H1 (cell line): ENCODE results near the gene PRR23E. TPM values are rescaled to one million over a fixed set of nuclear protein-coding genes. Genes with fewer than 3 reads are reported as not detected.

Experiments used
- CTCF ChIA-PET: fragments of 300-600 bp; sonication (Branson Sonifier 250); formaldehyde crosslinking; loops from one replicate; lab custom pipeline; 2021; ENCODE audit not compliant: partially characterized antibody; lab: Charles Lee
- POLR2A ChIA-PET: fragments of 300-600 bp; sonication (Branson Sonifier 250); formaldehyde crosslinking; loops from one replicate; lab custom pipeline; 2021; ENCODE audit warnings: inconsistent platforms; ENCODE audit not compliant: partially characterized antibody; lab: Charles Lee
- DNase-seq, 2 experiments: peaks; one replicate each; pipeline versions ENCODE4 v3.0.0 to v3.0.0-alpha.2; 2010 to 2022; ENCODE audit warnings: low spot score in 2 of 2, low read depth in 1 of 2, mixed read lengths in 1 of 2
- FAIRE-seq: peaks from 2 replicates; lab custom pipeline; 2011; peaks lifted over from hg19 to GRCh38; lab: Jason Lieb, UNC
- H2AFZ ChIP-seq: 2 replicates; pipeline ENCODE4 v1.8.1; 2012; ENCODE audit warnings: low read length, inconsistent platforms
- H2AK5ac ChIP-seq: 2 replicates; pipeline ENCODE4 v1.6.1; 2013; ENCODE audit warnings: low read depth, low read length
- H2BK120ac ChIP-seq: replicated peaks from 2 replicates; pipeline ENCODE3; 2013; ENCODE audit warnings: low read depth, low read length, inconsistent platforms
- H2BK12ac ChIP-seq: 2 replicates; pipeline ENCODE4 v1.6.1; 2013; ENCODE audit warnings: low read depth, low read length
- H2BK15ac ChIP-seq: 2 replicates; pipeline ENCODE4 v1.6.1; 2013; ENCODE audit warnings: low read length
- H2BK20ac ChIP-seq: 2 replicates; pipeline ENCODE4 v1.6.1; 2013; ENCODE audit warnings: low read length
- H2BK5ac ChIP-seq: 2 replicates; pipeline ENCODE4 v1.6.1; 2013; ENCODE audit warnings: low read depth, low read length
- H3K14ac ChIP-seq: 2 replicates; pipeline ENCODE4 v1.6.1; 2013; ENCODE audit warnings: inconsistent platforms; ENCODE audit not compliant: insufficient read length
- H3K18ac ChIP-seq: 2 replicates; pipeline ENCODE4 v1.6.1; 2013; ENCODE audit warnings: low read length; ENCODE audit errors: extremely low read depth
- H3K23ac ChIP-seq: 2 replicates; pipeline ENCODE4 v1.6.1; 2013; ENCODE audit warnings: inconsistent platforms; ENCODE audit not compliant: insufficient read length
- H3K23me2 ChIP-seq: 2 replicates; pipeline ENCODE4 v1.6.1; 2013; ENCODE audit warnings: low read depth, low read length
- H3K27ac ChIP-seq: 2 replicates; pipeline ENCODE4 v1.6.1; 2011; ENCODE audit warnings: low read depth, low read length, inconsistent platforms
- H3K27me3 ChIP-seq, 4 experiments: replicated peaks in 1 of 4; 1 replicate in 1 of 4; 2 replicates in 3 of 4; pipeline versions ENCODE4 v1.6.1 to v1.8.1; 2011 to 2013; ENCODE audit warnings: low read length in 3 of 4, mild to moderate bottlenecking in 3 of 4, inconsistent platforms in 2 of 4, mixed read lengths in 2 of 4, moderate library complexity in 1 of 4; ENCODE audit not compliant: control insufficient read depth in 3 of 4, insufficient read depth in 3 of 4; ENCODE audit errors: extremely low read depth in 1 of 4
- H3K36me3 ChIP-seq, 4 experiments: 2 replicates each; pipeline versions ENCODE4 v1.6.1 to v1.8.1; 2011 to 2013; ENCODE audit warnings: mild to moderate bottlenecking in 4 of 4, low read length in 3 of 4, moderate library complexity in 2 of 4, control low read depth in 1 of 4, inconsistent platforms in 1 of 4; ENCODE audit not compliant: insufficient read depth in 4 of 4, control insufficient read depth in 2 of 4
- H3K4ac ChIP-seq: replicated peaks from 2 replicates; pipeline ENCODE3; 2013; ENCODE audit warnings: low read length, low read depth, mixed read lengths, inconsistent platforms; ENCODE audit not compliant: insufficient read length
- H3K4me1 ChIP-seq, 4 experiments: replicated peaks in 1 of 4; 1 replicate in 1 of 4; 2 replicates in 3 of 4; pipeline versions ENCODE4 v1.6.1 to v1.8.1; 2011 to 2013; ENCODE audit warnings: low read length in 3 of 4, inconsistent platforms in 2 of 4, mixed read lengths in 1 of 4; ENCODE audit not compliant: insufficient read depth in 4 of 4, control insufficient read depth in 3 of 4
- H3K4me2 ChIP-seq, 2 experiments: 2 replicates each; pipeline versions ENCODE4 v1.6.1 to v1.8.1; 2011 to 2013; ENCODE audit warnings: low read depth in 2 of 2, low read length in 2 of 2, control low read depth in 1 of 2, inconsistent platforms in 1 of 2, mild to moderate bottlenecking in 1 of 2; ENCODE audit not compliant: insufficient read depth in 1 of 2
- H3K4me3 ChIP-seq, 4 experiments: fragments of 200-600, 300-600 bp in 1 of 4; sonication (generic), shearing (Covaris generic), sonication (Bioruptor Twin) in 1 of 4; 2 replicates each; pipeline versions ENCODE4 v1.5.1 to v1.8.1; 2011 to 2016; ENCODE audit warnings: low read length in 4 of 4, low read depth in 3 of 4, control low read depth in 2 of 4, inconsistent platforms in 2 of 4, mild to moderate bottlenecking in 2 of 4, mixed read lengths in 1 of 4, moderate library complexity in 1 of 4; ENCODE audit not compliant: insufficient read depth in 2 of 4; ENCODE audit errors: extremely low read depth in 1 of 4
- H3K56ac ChIP-seq: replicated peaks from 2 replicates; pipeline ENCODE3; 2013; ENCODE audit warnings: low read depth, mild to moderate bottlenecking, mixed read lengths, low read length, inconsistent platforms; ENCODE audit not compliant: insufficient read length
- H3K79me1 ChIP-seq: 2 replicates; pipeline ENCODE4 v1.6.1; 2013; ENCODE audit warnings: low read depth, low read length, control low read depth
- H3K79me2 ChIP-seq, 2 experiments: 2 replicates each; pipeline versions ENCODE4 v1.6.1 to v1.8.1; 2012 to 2013; ENCODE audit warnings: low read length in 2 of 2, mild to moderate bottlenecking in 2 of 2, inconsistent platforms in 1 of 2; ENCODE audit not compliant: insufficient read depth in 2 of 2, control insufficient read depth in 1 of 2
- H3K9ac ChIP-seq, 4 experiments: replicated peaks in 1 of 4; 1 replicate in 1 of 4; 2 replicates in 3 of 4; pipeline versions ENCODE4 v1.6.1 to v1.8.1; 2011 to 2013; ENCODE audit warnings: low read depth in 3 of 4, low read length in 3 of 4, control low read depth in 2 of 4, mild to moderate bottlenecking in 2 of 4, moderate library complexity in 2 of 4, inconsistent platforms in 1 of 4; ENCODE audit errors: extremely low read depth in 1 of 4
- H3K9me3 ChIP-seq, 2 experiments: 2 replicates each; pipeline versions ENCODE4 v1.6.1 to v1.8.1; 2012 to 2013; ENCODE audit warnings: mild to moderate bottlenecking in 2 of 2, moderate library complexity in 2 of 2, control low read depth in 1 of 2, inconsistent platforms in 1 of 2, low read depth in 1 of 2, low read length in 1 of 2, mixed read lengths in 1 of 2; ENCODE audit not compliant: insufficient read depth in 2 of 2
- H4K20me1 ChIP-seq, 2 experiments: replicated peaks in 1 of 2; 2 replicates each; pipeline versions ENCODE3 to v1.8.1; 2011 to 2013; ENCODE audit warnings: inconsistent platforms in 2 of 2, low read length in 2 of 2, mild to moderate bottlenecking in 1 of 2; ENCODE audit not compliant: insufficient read depth in 2 of 2, control insufficient read depth in 1 of 2
- H4K5ac ChIP-seq: 2 replicates; pipeline ENCODE4 v1.6.1; 2013; ENCODE audit warnings: low read length, low read depth, mixed read lengths, inconsistent platforms; ENCODE audit not compliant: insufficient read length
- H4K8ac ChIP-seq: 2 replicates; pipeline ENCODE4 v1.8.0; 2013; ENCODE audit warnings: mild to moderate bottlenecking, moderate library complexity, low read length, inconsistent platforms; ENCODE audit not compliant: insufficient read depth; ENCODE audit errors: extremely low read depth
- H4K91ac ChIP-seq: replicated peaks from 2 replicates; pipeline ENCODE3; 2013; ENCODE audit warnings: low read length, mixed read lengths, inconsistent platforms; ENCODE audit not compliant: insufficient read length
- WGBS, 2 experiments: shearing (Covaris generic) in 1 of 2; methylation state at CpG; one replicate each; pipeline versions ENCODE4 v1.1.6 to v1.1.7; 2013 to 2015; ENCODE audit warnings: low lambda C conversion rate in 2 of 2, mixed read lengths in 2 of 2, inconsistent platforms in 1 of 2, low coverage in 1 of 2, missing lambda C conversion rate in 1 of 2; ENCODE audit not compliant: insufficient replicate concordance in 2 of 2, insufficient coverage in 1 of 2, insufficient read length in 1 of 2; ENCODE audit errors: extremely low coverage in 1 of 2, missing lambda C conversion rate in 1 of 2; 5-methylcytosine and 5-hydroxymethylcytosine counted together
- long read RNA-seq, 2 experiments: library from RNA in 1 of 2; library from capped mRNA in 1 of 2; stranded (forward); transcript quantifications; one replicate each; pipeline ENCODE4 v2.0.0, GENCODE V29; 2021; ENCODE audit warnings: inconsistent platforms in 1 of 2
- polyA minus RNA-seq, 3 experiments: library from RNA; depleted of rRNA, polyadenylated mRNA; stranded (reverse); fragments of >200 nt; gene quantifications; 1 replicate in 2 of 3; 2 replicates in 1 of 3; pipeline ENCODE4 v1.2.3, GENCODE V29; 2011
- polyA plus RNA-seq, 7 experiments: library from polyadenylated mRNA; depleted of rRNA in 3 of 7; stranded (reverse) in 5 of 7; unstranded in 2 of 7; fragments of >200 nt in 5 of 7; fragments of 200-250 nt in 2 of 7; gene quantifications; 1 replicate in 5 of 7; 2 replicates in 1 of 7; 4 replicates in 1 of 7; pipeline versions ENCODE4 v1.2.1 to v1.2.3, GENCODE V29; 2011 to 2013; ENCODE audit warnings: missing spikeins in 2 of 7, mixed read lengths in 2 of 7
- total RNA-seq: library from RNA; stranded (reverse); fragmentation: NEBNext Ultra II Directional; extraction: Animal tissue kit (Norgen Biotek cat#: 25700); gene quantifications from 2 replicates; pipeline ENCODE4 v1.2.1, GENCODE V29; 2021

The PRR23E gene
- not detected in 2 replicates for total RNA-seq
- not detected in 2 replicates for polyA plus RNA-seq (2011; rRNA removed)
- polyA plus RNA-seq (2011; cell fraction: cytosol; rRNA removed), result not detected
- not detected for polyA plus RNA-seq (2011; cell fraction: nucleus; rRNA removed)
- polyA plus RNA-seq (2012, experiment 1 of 2), result 0.09 TPM in 1 of 4 replicates, not detected in the others
- not detected for polyA plus RNA-seq (2012, experiment 2 of 2)
- not detected for polyA plus RNA-seq (2013, experiment 1 of 2)
- 0.02 TPM for polyA plus RNA-seq (2013, experiment 2 of 2)
- not detected in 2 replicates for polyA minus RNA-seq (2011; rRNA and poly(A)+ RNA removed)
- not detected for polyA minus RNA-seq (2011; cell fraction: cytosol; rRNA and poly(A)+ RNA removed)
- not detected for polyA minus RNA-seq (2011; cell fraction: nucleus; rRNA and poly(A)+ RNA removed)
- long read RNA-seq, experiment 1, result 0 reads
- long read RNA-seq, experiment 2, result 0 reads

DNA sequence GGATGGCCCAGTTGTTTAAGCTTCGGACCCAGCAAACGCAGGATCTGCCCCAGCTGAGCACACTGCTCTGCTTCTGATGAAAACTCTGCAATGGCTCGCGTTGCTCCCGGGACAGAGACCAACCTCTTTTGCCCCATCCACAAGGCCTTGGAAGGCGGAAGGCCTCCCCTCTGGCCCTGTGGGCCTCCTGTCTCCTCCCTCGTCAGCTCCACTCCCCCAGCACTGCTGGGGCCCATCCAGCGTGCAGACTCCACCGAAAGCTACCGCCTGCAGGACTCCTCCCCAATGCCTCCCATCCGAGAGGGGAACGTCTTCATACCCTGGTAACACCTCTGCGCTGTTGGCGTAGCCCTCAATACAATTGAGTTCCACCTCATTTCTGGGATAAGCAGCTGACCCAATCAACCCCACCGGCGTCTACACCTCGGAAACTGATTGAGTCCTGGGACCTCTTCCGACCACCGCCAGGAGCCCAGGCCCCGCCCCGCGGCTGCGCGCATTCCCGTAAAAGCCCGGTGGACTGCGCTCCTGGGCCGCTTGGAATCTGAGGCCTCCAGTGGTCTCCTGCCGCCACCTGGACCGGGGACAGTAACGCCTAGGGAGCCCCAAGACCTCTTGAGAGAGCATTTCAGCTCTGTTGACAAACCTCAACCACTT, at the start of gene PRR23E:
TSS of gene PRR23E (plus strand) at position 556 of the 657 bp plus-strand sequence. CDS start 3,555 bp downstream, outside the sequence.
- no peak within 1 kb of the TSS for H4K91ac ChIP-seq
- no peak within 1 kb of the TSS for H2BK12ac ChIP-seq
- H4K20me1 ChIP-seq, result no peaks in the 10 kb centered on the region
- no peak within 1 kb of the TSS for H3K4ac ChIP-seq
- H2BK15ac ChIP-seq, result no peak within 1 kb of the TSS
- H4K8ac ChIP-seq, result no peak within 1 kb of the TSS
- H3K56ac ChIP-seq, result no peak within 1 kb of the TSS
- no peak within 1 kb of the TSS for H2BK5ac ChIP-seq
- no peaks in the 10 kb centered on the region for H3K23me2 ChIP-seq
- H2AFZ ChIP-seq, result no peak within 1 kb of the TSS; the same call in 1 of the 2 replicates
- POLR2A ChIA-PET, result no interaction called here
- H3K23ac ChIP-seq, result no peak within 1 kb of the TSS
- peak in 1 of 2 experiments; percentile 39 for DNase-seq
- H3K4me1 ChIP-seq, result no peaks in the 10 kb centered on the region; a peak in 1 of 7 replicates
- no peak within 1 kb of the TSS for H3K27ac ChIP-seq
- no peak within 1 kb of the TSS for H3K14ac ChIP-seq
- H4K5ac ChIP-seq, result no peak within 1 kb of the TSS
- H3K18ac ChIP-seq, result no peak within 1 kb of the TSS; the same call in 1 of the 2 replicates
- H3K79me2 ChIP-seq, result no peaks in the 10 kb centered on the region
- H3K4me2 ChIP-seq, result no peak within 1 kb of the TSS
- H3K4me3 ChIP-seq, result no peak within 1 kb of the TSS
- H3K36me3 ChIP-seq, result no peaks in the 10 kb centered on the region
- no peak for FAIRE-seq
- WGBS, 2 experiments, result 94% methylated on average over 31 of the region's 31 CpGs; no CpG with 5 or more reads in 1 of the 2 experiments
- no peaks in the 10 kb centered on the region for H3K9me3 ChIP-seq
- H3K9ac ChIP-seq, result no peak within 1 kb of the TSS
- no peak within 1 kb of the TSS for H2AK5ac ChIP-seq
- no peaks in the 10 kb centered on the region for H3K79me1 ChIP-seq
- CTCF ChIA-PET, result interaction anchor here (1.1 to 2.7 kb wide), 3 partner anchors 14 to 30 kb away, joined by 3 to 6 read pairs (median 3); no protein-coding TSS in a partner anchor
- no peaks in the 10 kb centered on the region for H3K27me3 ChIP-seq
- H2BK120ac ChIP-seq, result no peak within 1 kb of the TSS
- H2BK20ac ChIP-seq, result no peak within 1 kb of the TSS
